IPS-18a (cell line): ENCODE data around the gene DYNLT3.

Source experiments
- H3K27ac ChIP-seq: one replicate; pipeline ENCODE4 v1.5.1; 2013; ENCODE audit warnings: low read length
- H3K27me3 ChIP-seq: one replicate; pipeline ENCODE4 v1.6.1; 2013; ENCODE audit warnings: mild to moderate bottlenecking, low read length; ENCODE audit not compliant: control insufficient read depth, insufficient read depth
- H3K36me3 ChIP-seq: one replicate; pipeline ENCODE4 v1.6.1; 2013; ENCODE audit warnings: low read depth, low read length; ENCODE audit not compliant: control insufficient read depth
- H3K4me1 ChIP-seq: one replicate; pipeline ENCODE4 v1.6.1; 2013; ENCODE audit warnings: low read depth, low read length; ENCODE audit not compliant: control insufficient read depth
- H3K4me3 ChIP-seq: one replicate; pipeline ENCODE4 v1.5.1; 2013; ENCODE audit warnings: low read length
- H3K9ac ChIP-seq: one replicate; pipeline ENCODE4 v1.6.1; 2013; ENCODE audit warnings: mild to moderate bottlenecking, low read length, moderate library complexity
- H3K9me3 ChIP-seq: one replicate; pipeline ENCODE4 v1.6.1; 2013; ENCODE audit warnings: low read depth, low read length; ENCODE audit not compliant: control insufficient read depth

The DYNLT3 gene

GRCh38 chrX:37840931-37841330, 6.4 kb downstream of the DYNLT3 start:
- Histone ChIP-seq H3K4me3 (no peak overlapping the region), H3K9ac (no peak overlapping the region), H3K9me3 (peaks cover 5% of the 10 kb centered on the region), H3K27ac (no peak overlapping the region), H3K36me3 (peaks cover 3% of the 10 kb centered on the region), H3K4me1 (no peaks in the 10 kb centered on the region), H3K27me3 (no peaks in the 10 kb centered on the region)

DNA sequence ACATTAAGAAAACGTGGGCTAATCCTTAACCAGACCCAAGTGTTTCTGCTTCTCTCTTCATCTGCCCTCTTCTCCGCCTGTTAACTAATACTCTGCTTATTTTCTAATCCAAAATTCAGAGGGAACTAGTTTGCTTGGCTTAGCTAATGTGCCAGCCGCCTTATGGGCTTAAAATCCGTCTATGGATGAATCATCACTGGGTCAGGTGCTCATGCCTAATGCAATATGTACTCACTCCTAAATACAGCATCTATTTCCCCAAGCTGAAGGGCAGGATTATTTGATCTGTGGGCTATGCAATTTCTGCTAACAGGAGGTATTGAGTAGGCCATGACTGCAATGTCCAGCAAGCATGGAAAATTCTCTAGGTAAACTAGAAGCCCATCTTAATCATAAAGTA, 12.4 kb downstream of the DYNLT3 start:
- H3K9me3 ChIP-seq, result peaks cover 3% of the 10 kb centered on the region
- H3K27me3 ChIP-seq, result no peaks in the 10 kb centered on the region
- H3K9ac ChIP-seq, result no peak overlapping the region
- no peaks in the 10 kb centered on the region for H3K36me3 ChIP-seq
- no peak overlapping the region for H3K27ac ChIP-seq
- H3K4me1 ChIP-seq, result no peaks in the 10 kb centered on the region
- no peak overlapping the region for H3K4me3 ChIP-seq

DNA sequence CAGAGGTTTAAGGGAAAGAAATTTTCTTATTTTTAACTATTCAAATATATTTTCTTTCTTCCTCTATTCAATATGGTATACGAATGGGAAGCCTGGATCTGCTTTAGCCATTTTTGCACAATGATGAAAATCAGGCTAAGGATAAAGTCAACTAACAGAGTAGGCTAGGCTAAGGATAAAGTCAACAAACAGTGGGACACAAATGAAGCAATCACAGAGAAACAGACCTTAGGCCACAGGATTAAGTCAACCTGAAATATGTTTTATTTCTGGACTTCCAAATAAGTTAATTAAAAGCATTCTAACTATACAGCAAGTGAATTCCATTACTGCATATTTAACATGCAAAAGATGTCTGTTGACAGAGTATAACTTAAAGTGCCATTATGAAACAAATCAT, 17.0 kb downstream of the DYNLT3 start:
- Histone ChIP-seq H3K27ac (no peak overlapping the region), H3K4me3 (no peak overlapping the region), H3K4me1 (no peaks in the 10 kb centered on the region), H3K36me3 (no peaks in the 10 kb centered on the region), H3K9ac (no peak overlapping the region), H3K9me3 (peaks cover 9% of the 10 kb centered on the region), H3K27me3 (no peaks in the 10 kb centered on the region)

- Histone ChIP-seq H3K9ac (no peak overlapping the region), H3K4me1 (no peaks in the 10 kb centered on the region), H3K27ac (no peak overlapping the region), H3K27me3 (no peaks in the 10 kb centered on the region), H3K36me3 (no peaks in the 10 kb centered on the region), H3K4me3 (no peak overlapping the region), H3K9me3 (peaks cover 9% of the 10 kb centered on the region)
Measured at GRCh38 chrX:37829721-37830120, 17.6 kb downstream of the DYNLT3 start.

DNA sequence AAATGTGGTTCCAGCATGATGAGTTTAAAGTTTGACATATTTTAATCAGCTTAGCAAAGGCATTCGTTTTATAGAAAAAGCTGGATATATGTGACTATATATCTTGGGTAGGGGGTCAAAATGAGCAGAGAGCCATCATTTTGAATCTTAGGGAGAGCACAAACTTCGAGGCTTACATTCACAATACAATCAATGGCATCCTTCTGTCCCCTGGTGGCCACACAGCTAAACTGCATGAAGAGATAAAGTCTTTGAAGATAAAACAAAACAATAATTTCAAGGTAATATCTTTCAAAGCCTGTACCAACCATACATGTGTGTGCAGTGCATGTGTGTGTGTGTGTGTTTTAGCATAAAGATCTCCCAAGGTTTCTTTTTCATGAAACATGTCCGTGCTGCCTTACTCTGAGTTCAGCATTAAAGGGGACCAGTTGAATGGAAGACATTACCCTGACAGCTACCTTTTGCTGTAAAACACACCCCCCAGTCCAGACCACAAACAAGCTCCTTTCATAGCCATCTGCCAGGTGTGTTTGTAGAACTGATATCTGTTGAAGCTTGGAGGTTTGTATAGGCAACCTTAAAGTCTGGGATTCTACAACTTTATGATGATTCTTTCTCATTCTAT, 22.0 kb downstream of the DYNLT3 start:
- no peaks in the 10 kb centered on the region for H3K27me3 ChIP-seq
- no peak overlapping the region for H3K4me3 ChIP-seq
- no peaks in the 10 kb centered on the region for H3K36me3 ChIP-seq
- no peak overlapping the region for H3K27ac ChIP-seq
- peaks cover 9% of the 10 kb centered on the region for H3K9me3 ChIP-seq
- H3K4me1 ChIP-seq, result no peaks in the 10 kb centered on the region
- H3K9ac ChIP-seq, result no peak overlapping the region

DNA sequence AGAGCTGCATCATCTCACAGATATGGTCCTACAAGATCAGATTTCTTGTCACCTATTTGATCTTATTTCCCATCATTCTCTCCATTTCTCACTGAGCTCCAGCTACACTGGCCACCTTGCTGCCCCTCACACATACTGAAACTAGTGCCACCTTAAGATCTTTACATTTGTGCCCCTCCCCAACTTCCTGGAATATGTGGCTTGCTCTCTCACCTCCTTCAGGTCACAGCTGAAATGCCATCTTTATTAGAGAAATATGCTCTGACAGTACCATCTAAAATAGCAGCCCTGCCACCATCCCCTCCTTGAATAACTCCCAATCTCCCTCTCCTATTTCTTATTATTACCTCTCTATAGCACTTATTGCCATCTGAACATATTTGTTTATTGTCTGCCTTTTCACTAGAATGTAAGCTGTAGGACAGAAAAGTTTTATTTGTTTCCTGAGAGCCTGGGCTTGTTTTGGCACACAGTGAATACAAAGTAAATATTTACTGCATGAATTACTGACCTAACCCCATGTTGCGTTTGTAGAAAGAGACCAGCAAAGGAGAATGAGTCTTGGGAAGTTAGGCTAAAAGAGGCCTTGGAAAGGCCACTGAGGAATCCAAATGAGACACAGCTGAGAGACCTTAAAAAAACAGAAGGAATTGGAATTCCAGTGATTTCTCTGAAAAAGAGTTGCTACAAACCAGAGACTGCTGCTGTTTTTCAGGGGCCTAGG, 22.7 kb downstream of the DYNLT3 start:
- H3K36me3 ChIP-seq, result no peaks in the 10 kb centered on the region
- H3K9ac ChIP-seq, result no peak overlapping the region
- no peaks in the 10 kb centered on the region for H3K4me1 ChIP-seq
- H3K9me3 ChIP-seq, result peaks cover 6% of the 10 kb centered on the region
- no peaks in the 10 kb centered on the region for H3K27me3 ChIP-seq
- H3K4me3 ChIP-seq, result no peak overlapping the region
- H3K27ac ChIP-seq, result no peak overlapping the region

GRCh38 chrX:37820646-37821045, 26.7 kb downstream of the DYNLT3 start:
- Histone ChIP-seq H3K9me3 (peaks cover 8% of the 10 kb centered on the region), H3K4me3 (no peak overlapping the region), H3K27me3 (no peaks in the 10 kb centered on the region), H3K27ac (no peak overlapping the region), H3K4me1 (no peaks in the 10 kb centered on the region), H3K9ac (no peak overlapping the region), H3K36me3 (no peaks in the 10 kb centered on the region)

- H3K9me3 ChIP-seq, result peaks cover 11% of the 10 kb centered on the region
- H3K27ac ChIP-seq, result no peak overlapping the region
- no peak overlapping the region for H3K4me3 ChIP-seq
- H3K36me3 ChIP-seq, result no peaks in the 10 kb centered on the region
- H3K9ac ChIP-seq, result no peak overlapping the region
- no peaks in the 10 kb centered on the region for H3K4me1 ChIP-seq
- no peaks in the 10 kb centered on the region for H3K27me3 ChIP-seq
Measured at GRCh38 chrX:37818031-37818430, 29.3 kb downstream of the DYNLT3 start.

DNA sequence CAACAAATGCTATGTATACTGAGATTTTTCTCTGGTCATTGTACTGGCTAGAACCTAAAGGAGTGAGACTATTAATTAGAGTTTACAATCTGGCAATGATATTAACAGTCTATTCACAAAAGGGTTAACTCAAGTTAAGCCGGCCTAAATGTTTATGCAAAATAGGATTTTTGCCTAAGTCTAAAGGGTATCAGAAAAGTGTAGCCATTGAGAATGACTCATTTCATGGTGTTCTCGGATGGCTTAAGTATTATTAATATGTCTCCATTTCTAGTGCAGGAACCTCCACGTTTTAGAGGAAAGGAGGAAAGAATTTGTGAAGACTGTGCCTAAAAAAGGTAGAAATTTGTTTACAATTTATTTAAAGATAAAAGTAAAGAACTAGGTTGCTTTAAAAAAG, 29.8 kb downstream of the DYNLT3 start:
- Histone ChIP-seq H3K4me3 (no peak overlapping the region), H3K27ac (no peak overlapping the region), H3K9ac (no peak overlapping the region), H3K9me3 (peaks cover 11% of the 10 kb centered on the region), H3K36me3 (no peaks in the 10 kb centered on the region), H3K4me1 (no peaks in the 10 kb centered on the region), H3K27me3 (no peaks in the 10 kb centered on the region)

GRCh38 chrX:37817176-37817575, 30.2 kb downstream of the DYNLT3 start:
- H3K4me3 ChIP-seq, result no peak overlapping the region
- no peak overlapping the region for H3K27ac ChIP-seq
- H3K4me1 ChIP-seq, result no peaks in the 10 kb centered on the region
- no peaks in the 10 kb centered on the region for H3K27me3 ChIP-seq
- no peak overlapping the region for H3K9ac ChIP-seq
- H3K9me3 ChIP-seq, result peaks cover 11% of the 10 kb centered on the region
- H3K36me3 ChIP-seq, result no peaks in the 10 kb centered on the region

DNA sequence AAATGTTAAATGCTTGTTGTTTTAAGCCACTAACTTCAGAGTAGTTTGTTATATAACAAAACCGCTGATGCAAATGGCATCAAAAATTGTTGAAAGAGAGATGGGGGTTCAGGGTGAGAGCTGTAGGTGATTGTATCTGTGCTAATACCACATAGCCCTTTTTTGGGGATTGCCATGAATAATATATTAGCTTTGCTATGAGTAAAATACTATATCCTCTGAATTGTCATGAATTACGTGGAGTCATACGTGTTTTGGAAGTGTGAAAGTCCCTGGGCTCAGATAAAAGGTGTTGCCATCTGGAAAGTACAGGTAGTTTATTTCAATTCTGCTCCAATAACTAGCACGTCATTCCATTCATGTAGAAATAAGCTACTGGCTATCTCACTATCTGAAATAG, 30.6 kb downstream of the DYNLT3 start:
- Histone ChIP-seq H3K4me3 (no peak overlapping the region), H3K9ac (no peak overlapping the region), H3K36me3 (no peaks in the 10 kb centered on the region), H3K27ac (no peak overlapping the region), H3K9me3 (peaks cover 11% of the 10 kb centered on the region), H3K4me1 (no peaks in the 10 kb centered on the region), H3K27me3 (no peaks in the 10 kb centered on the region)

GRCh38 chrX:37815366-37815765, 32.0 kb downstream of the DYNLT3 start:
- no peaks in the 10 kb centered on the region for H3K36me3 ChIP-seq
- no peak overlapping the region for H3K4me3 ChIP-seq
- peaks cover 11% of the 10 kb centered on the region for H3K9me3 ChIP-seq
- no peak overlapping the region for H3K9ac ChIP-seq
- no peaks in the 10 kb centered on the region for H3K27me3 ChIP-seq
- H3K4me1 ChIP-seq, result no peaks in the 10 kb centered on the region
- H3K27ac ChIP-seq, result no peak overlapping the region
